Activated CD4-positive, alpha-beta T cell treated with anti-CD3 and anti-CD28 coated beads, Interleukin-2, amount 50 U/mL, for 4 hours (primary cell): ENCODE data around the gene NOTCH3.

Experiments
- DNase-seq, 2 experiments: peaks; one replicate each; pipeline ENCODE4 v3.0.0-alpha.2; 2020

NOTCH3 gene

DNA sequence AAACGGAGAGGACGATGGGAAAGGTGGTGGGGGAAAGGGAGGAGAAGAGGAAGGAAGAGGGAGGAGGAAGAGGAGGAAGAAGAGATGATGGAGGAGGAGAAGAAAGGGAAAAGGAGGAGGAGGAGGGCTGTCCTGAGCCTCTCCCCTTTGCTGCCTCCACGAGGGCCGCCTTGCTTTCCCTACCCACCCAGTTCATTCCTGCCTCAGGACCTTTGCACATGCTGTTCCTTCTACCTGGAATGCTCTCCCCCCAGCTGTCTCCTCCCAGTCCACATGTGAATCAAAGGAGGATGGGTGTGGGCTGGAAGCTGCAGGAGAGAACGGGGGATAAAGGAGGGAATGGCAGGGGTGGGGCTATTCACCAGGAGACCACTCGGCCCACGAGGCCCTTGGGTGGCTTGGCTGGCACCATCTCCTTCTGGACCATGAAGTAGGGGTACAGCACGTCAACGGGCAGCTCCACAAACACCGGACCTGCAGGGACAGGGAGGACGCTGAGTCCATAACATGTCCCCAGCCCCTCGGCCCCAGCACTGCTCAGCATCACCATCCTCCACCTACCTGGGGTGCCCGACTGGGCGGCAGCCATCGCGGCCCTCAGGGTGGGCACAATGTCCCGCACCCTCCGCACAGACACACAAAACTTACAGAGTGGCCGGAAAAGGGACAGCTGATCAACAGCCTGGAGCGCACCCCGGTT is 78.3 kb downstream of the NOTCH3 start:
- no peak for DNase-seq

DNA sequence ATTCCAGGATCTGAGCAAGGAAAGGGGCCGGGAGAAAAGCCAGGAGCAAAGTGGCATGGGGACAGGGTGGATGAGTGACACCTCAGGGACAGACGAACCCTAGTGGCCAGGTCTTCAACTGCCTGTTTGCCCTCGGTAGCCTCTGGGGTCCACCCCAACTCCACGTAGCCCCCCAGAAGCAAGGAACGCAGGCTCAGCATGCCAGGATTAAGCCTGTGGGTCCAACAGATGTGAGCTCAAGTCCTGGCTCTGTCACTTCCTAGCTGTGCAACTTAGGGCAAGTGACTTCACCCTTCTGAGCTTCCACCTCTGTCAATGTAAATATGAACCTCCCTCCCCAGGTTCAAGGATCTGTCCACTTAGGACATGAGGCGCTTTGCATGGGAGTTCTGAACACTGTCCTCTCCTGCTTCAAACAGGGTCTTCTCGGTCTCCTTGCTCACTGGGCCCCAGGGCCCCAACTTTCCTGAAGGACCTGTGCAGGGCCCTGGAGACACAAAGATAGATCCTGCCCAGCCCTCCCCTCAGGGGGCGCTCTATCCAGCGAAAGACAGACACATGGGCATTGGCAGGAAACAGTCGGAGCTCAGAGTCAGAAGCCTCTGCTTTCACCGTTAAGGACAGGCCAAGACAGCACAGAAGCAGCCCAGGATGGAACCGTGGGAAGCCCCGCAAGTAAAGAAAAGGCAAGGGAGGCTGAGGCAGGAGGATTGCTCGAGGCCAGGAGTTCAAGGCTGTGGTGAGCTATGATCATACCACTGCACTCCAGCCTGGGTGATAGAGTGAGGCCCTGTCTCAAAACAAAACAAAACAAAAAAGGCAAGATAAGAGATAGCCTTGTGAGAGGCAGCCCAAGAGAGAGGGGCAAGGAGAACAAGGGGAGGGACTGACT is 80.4 kb downstream of the NOTCH3 start:
- DNase-seq, result no peak

DNA sequence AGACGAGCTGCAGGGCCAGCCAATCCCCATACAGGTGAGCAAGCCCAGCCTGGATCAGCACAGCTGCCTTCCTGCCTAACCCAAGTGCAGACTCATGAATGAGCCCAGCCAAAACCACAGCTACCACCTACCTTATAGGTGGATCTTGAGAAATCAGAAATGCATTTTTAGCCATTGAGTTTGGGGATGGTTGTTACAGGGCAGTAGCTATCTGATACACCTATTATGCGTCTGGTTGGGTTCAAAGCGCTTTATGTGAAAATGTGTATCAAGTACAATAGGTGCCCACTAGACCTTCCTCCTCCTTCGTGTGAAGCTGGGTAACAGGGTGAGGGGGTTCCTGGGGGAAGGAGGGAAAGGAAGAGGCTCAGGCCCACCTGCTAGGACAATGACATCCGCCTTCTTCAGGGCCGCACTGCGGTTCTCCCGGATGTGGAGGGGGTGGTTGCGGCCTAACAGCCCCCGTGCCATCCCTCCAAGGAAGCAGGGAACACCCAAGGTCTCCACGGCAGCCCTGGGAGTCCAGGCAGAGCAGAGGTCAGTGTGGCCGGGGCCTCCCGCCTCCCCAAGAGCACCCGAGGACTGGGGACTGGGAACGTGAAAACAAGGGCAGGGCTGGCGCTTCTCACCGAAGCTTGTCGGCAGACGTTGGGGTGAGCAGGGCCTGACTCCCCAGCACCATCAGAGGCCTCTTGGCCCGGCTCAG is 81.9 kb downstream of the NOTCH3 start:
- no peak for DNase-seq

DNA sequence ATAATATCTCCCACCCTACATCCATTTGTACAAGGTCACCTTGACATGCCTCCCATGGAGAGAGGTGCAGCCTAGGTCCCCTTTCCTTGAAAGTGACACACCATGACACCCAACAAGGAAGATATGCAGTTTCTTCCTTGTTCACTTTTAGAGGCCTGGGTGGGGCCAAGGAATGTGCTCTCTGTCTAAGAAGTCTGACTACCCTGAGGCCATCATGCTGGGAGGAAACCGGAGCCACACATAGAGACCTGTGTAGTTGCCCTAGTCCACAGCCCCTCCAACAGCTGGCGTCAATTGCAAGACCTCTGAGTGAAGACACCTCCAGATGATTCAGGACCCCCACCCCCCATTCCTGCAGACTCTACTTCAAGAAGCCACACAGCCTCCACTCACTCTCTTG is 82.5 kb downstream of the NOTCH3 start:
- no peak for DNase-seq

DNA sequence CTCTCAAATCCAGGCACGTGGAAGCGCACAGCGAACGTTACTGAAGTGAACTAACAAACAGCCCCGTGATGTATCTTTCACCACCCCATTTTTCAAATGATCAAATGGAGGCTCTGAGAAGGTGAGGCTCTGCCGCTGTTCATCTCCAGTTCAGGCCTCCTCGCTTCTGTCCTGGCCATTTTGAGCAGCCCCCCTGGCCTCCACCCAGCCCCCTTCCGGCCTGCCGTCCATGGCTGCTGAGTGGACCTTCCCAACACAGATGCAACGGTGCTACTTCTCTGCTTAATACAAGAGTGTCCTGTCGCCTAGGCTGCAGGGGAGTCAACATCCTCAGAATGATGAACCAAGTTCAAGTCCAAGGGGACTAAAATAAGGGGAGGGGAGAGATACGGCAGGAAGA is 83.9 kb downstream of the NOTCH3 start:
- DNase-seq, result no peak

DNA sequence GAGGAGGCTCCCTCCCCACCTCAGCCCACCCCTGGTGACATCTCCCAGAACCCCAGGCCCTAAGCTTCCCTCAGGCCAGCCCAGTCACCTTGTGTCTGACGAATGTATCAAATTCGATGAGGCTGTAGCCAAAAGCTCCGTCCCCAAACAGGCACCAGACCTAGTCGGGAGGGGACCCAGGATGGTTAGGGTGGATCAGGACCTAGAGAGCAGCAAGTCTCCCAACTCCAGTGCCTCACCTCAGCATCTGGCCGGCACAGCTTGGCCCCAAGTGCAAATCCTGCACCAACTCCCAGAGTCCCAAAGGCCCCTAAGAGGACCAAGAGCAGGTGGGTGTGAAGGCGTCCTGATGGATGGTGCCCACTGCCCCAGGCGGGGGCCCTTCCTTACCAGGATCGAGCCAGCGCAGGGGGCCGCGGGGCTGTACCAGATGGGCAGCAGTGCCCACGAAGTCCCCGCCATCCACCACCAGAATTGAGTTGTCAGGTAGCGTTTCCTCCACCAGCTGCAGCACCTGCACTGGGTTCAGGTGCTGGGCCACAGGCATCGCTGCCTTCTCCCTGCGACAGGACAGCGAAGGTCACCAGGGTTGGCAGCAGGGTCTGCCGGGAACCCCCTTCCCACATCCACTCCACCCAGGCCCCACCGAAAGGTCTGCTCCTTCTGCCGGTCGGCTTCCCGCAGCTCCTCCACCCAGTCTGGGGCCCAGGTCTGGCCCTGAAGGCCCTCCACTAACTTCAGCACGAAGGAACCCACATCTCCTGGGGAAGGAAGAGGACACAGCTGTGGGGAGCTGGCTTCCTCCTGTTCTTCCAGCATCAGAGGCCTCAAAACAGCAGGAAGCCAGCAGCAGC is 84.8 kb downstream of the NOTCH3 start:
- DNase-seq, result no peak

DNA sequence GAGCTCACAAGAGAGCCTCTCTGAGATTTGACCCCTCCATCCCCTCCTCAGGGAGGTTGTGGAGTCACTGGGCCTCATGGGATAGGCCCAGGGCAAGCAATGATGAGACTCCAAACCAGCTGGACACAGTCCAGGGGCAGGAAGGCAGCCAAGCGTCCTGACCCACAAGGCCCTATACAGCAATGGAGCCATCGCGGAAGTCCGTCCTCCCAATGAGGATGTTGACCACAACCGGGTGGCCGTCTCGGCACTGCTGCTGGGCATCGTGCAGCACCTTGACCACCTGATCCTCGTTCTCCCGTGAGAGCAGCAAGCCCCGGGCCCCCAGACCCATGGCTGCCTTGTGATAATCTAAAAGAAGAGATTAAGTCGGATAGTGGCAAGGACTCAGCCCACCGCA is 85.7 kb downstream of the NOTCH3 start:
- DNase-seq, result no peak

DNA sequence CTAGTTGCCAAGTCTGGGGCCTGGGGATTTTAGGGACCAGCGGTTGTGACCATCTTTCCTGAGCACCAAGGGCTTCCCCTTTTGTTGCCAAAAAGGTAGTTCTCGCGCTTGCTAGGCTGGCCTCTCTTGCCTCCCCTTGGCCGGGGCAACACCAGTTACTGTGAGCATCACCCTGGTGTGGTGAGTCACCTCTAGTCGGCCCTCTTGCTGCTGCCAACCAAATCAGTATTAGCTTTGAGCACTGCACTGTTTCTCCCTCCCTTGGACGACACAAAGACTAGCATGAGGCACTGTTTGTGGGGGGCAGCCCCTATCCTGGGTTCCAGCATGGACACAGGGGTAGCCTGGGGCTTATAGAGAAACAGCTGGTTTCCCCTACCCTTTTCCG is 86.6 kb downstream of the NOTCH3 start:
- DNase-seq, result no peak

DNA sequence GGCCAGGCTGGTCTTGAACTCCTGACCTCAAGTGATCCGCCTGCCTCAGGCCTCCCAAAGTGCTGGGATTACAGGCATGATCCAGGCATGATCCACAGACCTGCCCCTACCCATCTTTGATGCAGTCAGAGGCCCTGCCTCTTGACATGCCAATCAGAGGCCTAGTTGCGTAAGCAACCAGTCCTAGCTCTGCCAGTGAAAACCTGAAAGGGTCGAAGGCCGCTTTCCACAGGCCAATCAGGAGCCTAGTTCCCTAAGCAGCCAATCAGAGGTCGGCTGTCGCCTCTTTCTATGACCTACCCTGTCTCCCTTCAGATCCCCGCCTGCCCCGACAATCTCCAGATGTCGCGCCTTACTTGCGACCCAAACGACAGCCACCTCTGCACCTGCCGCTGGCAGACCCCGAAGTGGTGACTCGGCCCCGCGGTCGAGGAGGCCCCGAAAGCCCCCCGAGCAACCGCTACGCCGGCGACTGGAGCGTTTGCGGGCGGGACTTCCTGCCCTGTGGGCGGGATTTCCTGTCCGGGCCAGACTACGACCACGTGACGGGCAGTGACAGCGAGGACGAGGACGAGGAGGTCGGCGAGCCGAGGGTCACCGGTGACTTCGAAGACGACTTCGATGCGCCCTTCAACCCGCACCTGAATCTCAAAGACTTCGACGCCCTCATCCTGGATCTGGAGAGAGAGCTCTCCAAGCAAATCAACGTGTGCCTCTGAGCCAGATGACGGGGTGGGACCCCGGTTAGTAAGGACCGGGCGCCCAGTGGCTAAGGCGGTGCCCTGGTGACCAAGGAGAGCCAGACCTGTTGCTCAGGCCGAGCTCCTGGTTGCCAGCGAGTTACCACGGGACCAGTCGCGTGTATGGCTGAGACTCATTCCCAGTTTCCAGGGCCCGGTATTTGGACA is 87.3 kb downstream of the NOTCH3 start:
- DNase-seq, result no peak

DNA sequence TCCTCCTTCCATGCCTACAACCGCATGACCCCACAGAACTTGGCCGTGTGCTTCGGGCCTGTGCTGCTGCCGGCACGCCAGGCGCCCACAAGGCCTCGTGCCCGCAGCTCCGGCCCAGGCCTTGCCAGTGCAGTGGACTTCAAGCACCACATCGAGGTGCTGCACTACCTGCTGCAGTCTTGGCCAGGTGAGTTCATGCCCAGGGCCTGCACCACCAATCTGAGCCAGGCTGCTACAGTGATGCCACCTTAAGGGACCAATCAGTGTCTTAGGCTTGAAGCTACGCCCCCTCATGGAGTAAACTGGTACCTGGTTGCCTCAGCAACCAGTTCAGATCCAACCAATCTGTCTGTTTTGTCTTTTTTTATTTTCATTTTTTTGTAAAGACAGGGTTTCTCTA is 88.4 kb downstream of the NOTCH3 start:
- no peak for DNase-seq

DNA sequence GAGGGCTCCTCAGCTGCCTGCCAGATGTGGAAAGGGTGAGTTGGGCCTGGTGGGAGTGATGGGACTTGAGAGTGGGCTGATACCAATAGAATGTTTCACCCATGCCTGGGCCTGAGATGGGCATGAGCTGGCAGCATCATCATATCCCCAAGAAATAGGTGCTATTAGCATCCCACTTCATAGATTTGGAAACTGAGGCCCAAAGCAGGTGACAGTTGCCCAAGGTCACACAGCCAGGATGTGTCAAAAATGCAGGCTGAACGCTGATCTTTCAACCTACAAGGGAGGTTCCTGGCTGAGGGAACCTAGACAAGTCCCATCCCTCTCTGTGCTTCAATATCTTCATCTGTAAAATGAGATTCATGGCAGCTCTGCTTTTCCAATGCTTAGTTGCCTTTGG is 89.0 kb downstream of the NOTCH3 start:
- no peak for DNase-seq

DNA sequence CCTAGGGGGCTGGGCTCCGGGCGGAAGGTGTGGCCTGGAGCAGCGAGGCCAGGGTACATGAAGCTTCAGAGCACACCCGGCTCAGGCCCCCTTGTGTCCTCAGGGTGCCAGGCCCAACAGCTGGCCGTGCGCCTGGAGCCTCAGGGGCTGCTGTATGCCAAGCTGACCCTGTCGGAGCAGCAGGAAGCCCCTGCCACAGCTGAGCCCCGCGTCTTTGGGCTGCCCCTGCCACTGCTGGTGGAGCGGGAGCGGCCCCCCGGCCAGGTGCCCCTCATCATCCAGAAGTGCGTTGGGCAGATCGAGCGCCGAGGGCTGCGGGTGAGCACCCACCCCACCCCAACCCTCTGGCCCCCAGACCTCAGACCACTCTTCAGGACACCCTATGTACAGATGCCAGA is 90.4 kb downstream of the NOTCH3 start:
- no peak for DNase-seq

DNA sequence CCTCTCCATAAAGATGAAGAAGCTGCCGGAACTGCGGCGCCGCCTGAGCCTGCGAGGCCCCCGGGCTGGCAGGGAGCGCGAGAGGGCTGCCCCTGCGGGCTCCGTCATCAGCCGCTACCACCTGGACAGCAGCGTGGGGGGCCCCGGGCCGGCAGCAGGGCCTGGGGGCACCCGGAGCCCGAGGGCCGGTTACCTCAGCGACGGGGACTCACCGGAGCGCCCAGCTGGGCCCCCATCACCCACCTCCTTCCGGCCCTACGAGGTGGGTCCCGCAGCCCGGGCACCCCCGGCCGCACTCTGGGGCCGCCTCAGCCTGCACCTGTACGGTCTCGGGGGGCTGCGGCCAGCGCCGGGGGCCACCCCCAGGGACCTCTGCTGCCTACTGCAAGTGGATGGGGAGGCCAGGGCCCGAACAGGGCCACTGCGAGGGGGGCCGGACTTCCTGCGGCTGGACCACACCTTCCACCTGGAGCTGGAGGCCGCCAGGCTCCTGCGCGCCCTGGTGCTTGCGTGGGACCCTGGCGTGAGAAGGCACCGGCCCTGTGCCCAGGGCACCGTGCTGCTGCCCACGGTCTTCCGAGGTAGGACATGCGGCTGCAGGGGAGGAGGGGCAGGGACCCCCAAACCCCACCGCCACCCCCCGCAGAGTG is 90.9 kb downstream of the NOTCH3 start:
- no peak for DNase-seq
